Body of pancreas (tissue), 4 donors: ENCODE measurements around the gene PRM1.

ENCODE experiments used
- CTCF ChIP-seq, 7 experiments: fragments of 450-650 bp in 4 of 7; fragments of 200-600 bp in 3 of 7; sonication (generic) in 3 of 7; IDR thresholded peaks; one replicate each; pipeline ENCODE4 v1.5.1; 2016 to 2019; ENCODE audit warnings: antibody characterized with exemption in 7 of 7
- POLR2A ChIP-seq, 3 donors: fragments of 450-650 bp; IDR thresholded peaks; one replicate each; pipeline ENCODE4 v1.6.1; 2016; ENCODE audit warnings: antibody characterized with exemption in 3 of 3, mild to moderate bottlenecking in 2 of 3

- TF ChIP-seq CTCF (IDR thresholded peaks at IDR 0.05): no peak
- TF ChIP-seq POLR2A (IDR thresholded peaks at IDR 0.05): no peak
Observed at GRCh38 chr16:11252482-11252931, 28.6 kb downstream of the PRM1 start.
